Liver (tissue), 9 donors: Measurements from ENCODE around the gene PPP1R12A. TPM values are rescaled to one million over a fixed set of nuclear protein-coding genes. Genes with fewer than 3 reads are reported as not detected.

Source experiments
- DNase-seq: peaks from one replicate; pipeline ENCODE4 v3.0.0-alpha.2; 2017; ENCODE audit warnings: low spot score
- H3K27ac ChIP-seq, 2 donors: one replicate each; pipeline ENCODE4 v1.7.0; 2013; ENCODE audit warnings: inconsistent platforms in 2 of 2, low read length in 2 of 2, control low read depth in 1 of 2, low read depth in 1 of 2, mild to moderate bottlenecking in 1 of 2
- H3K27me3 ChIP-seq, 4 donors: one replicate each; pipeline versions ENCODE4 v1.6.1 to v1.7.0; 2013; ENCODE audit warnings: low read length in 3 of 4, inconsistent platforms in 1 of 4, mild to moderate bottlenecking in 1 of 4, moderate library complexity in 1 of 4; ENCODE audit not compliant: control insufficient read depth in 4 of 4, insufficient read depth in 4 of 4
- H3K36me3 ChIP-seq, 4 donors: one replicate each; pipeline versions ENCODE4 v1.6.1 to v1.7.0; 2013; ENCODE audit warnings: low read length in 3 of 4, mild to moderate bottlenecking in 3 of 4, low read depth in 1 of 4, moderate library complexity in 1 of 4; ENCODE audit not compliant: control insufficient read depth in 4 of 4, insufficient read depth in 3 of 4
- H3K4me1 ChIP-seq, 4 donors: one replicate each; pipeline versions ENCODE4 v1.6.1 to v1.7.0; 2013; ENCODE audit warnings: low read length in 3 of 4, mild to moderate bottlenecking in 3 of 4, moderate library complexity in 1 of 4; ENCODE audit not compliant: control insufficient read depth in 4 of 4, insufficient read depth in 4 of 4
- H3K4me3 ChIP-seq, 3 donors: one replicate each; pipeline versions ENCODE4 v1.6.1 to v1.7.0; 2013; ENCODE audit warnings: low read length in 3 of 3, control low read depth in 1 of 3, low read depth in 1 of 3, mild to moderate bottlenecking in 1 of 3
- H3K9ac ChIP-seq, 2 donors: one replicate each; pipeline ENCODE4 v1.7.0; 2013; ENCODE audit warnings: low read length in 2 of 2, mild to moderate bottlenecking in 2 of 2, moderate library complexity in 2 of 2, control low read depth in 1 of 2, low read depth in 1 of 2
- H3K9me3 ChIP-seq, 4 donors: one replicate each; pipeline versions ENCODE4 v1.6.1 to v1.7.0; 2013; ENCODE audit warnings: low read length in 3 of 4; ENCODE audit not compliant: control insufficient read depth in 4 of 4
- CTCF ChIP-seq: fragments of 150-350 bp; IDR thresholded peaks from 2 replicates; pipeline ENCODE4 v1.5.1; 2017; ENCODE audit warnings: improper control_type of control experiment, low read depth, low read length; ENCODE audit not compliant: missing input control
- EGR1 ChIP-seq, 2 donors: IDR thresholded peaks; 2 replicates each; pipeline ENCODE4 v1.6.1; 2016 to 2018; ENCODE audit warnings: antibody characterized with exemption in 2 of 2, low read depth in 2 of 2
- FOXA1 ChIP-seq: IDR thresholded peaks from 2 replicates; pipeline ENCODE4 v1.6.1; 2016; ENCODE audit warnings: antibody characterized with exemption
- FOXA2 ChIP-seq: IDR thresholded peaks from 2 replicates; pipeline ENCODE4 v1.6.1; 2016; ENCODE audit warnings: antibody characterized with exemption
- HNF4A ChIP-seq, 2 donors: conservative IDR thresholded peaks; 2 replicates each; pipeline ENCODE4 v1.6.1; 2016; ENCODE audit warnings: antibody characterized with exemption in 2 of 2, mild to moderate bottlenecking in 2 of 2
- HNF4G ChIP-seq: IDR thresholded peaks from 2 replicates; pipeline ENCODE4 v1.6.1; 2016; ENCODE audit warnings: antibody characterized with exemption
- NR2F2 ChIP-seq: IDR thresholded peaks from 2 replicates; pipeline ENCODE4 v1.6.1; 2016; ENCODE audit warnings: antibody characterized with exemption
- RAD21 ChIP-seq, 2 donors: IDR thresholded peaks; 2 replicates each; pipeline ENCODE4 v1.6.1; 2016; ENCODE audit warnings: antibody characterized with exemption in 2 of 2, mild to moderate bottlenecking in 2 of 2
- RXRA ChIP-seq, 2 donors: IDR thresholded peaks; 2 replicates each; pipeline ENCODE4 v1.6.1; 2017 to 2018; ENCODE audit warnings: antibody characterized with exemption in 2 of 2, mild to moderate bottlenecking in 1 of 2
- SP1 ChIP-seq: IDR thresholded peaks from 2 replicates; pipeline ENCODE4 v1.6.1; 2018; ENCODE audit warnings: antibody characterized with exemption, mild to moderate bottlenecking
- TAF1 ChIP-seq: conservative IDR thresholded peaks from 2 replicates; pipeline ENCODE4 v1.6.1; 2016; ENCODE audit warnings: antibody characterized with exemption, mild to moderate bottlenecking
- YY1 ChIP-seq: IDR thresholded peaks from 2 replicates; pipeline ENCODE4 v1.6.1; 2016; ENCODE audit warnings: antibody characterized with exemption, mild to moderate bottlenecking
- WGBS: extraction: QIAGEN DNeasy Blood & Tissue Kit; methylation state at CpG from one replicate; pipeline ENCODE4 v1.1.7; 2013; 5-methylcytosine and 5-hydroxymethylcytosine counted together
- polyA plus RNA-seq, 2 donors: library from polyadenylated mRNA; stranded (reverse) in 1 of 2; unstranded in 1 of 2; fragments of 200-250 nt in 1 of 2; fragments of >200 nt in 1 of 2; fragmentation: Nextera tagmentation in 1 of 2; extraction: Ambion mirVana in 1 of 2; gene quantifications; one replicate each; pipeline versions ENCODE4 v1.2.1 to v1.2.3, GENCODE V29; 2013 to 2015
- total RNA-seq, 2 donors: library from RNA; depleted of rRNA; stranded (reverse); fragments of >200 nt; gene quantifications; one replicate each; pipeline ENCODE4 v1.2.3, GENCODE V29; 2014
- TF ChIP-seq, protein P1 (sequence below): IDR thresholded peaks from 2 replicates; pipeline ENCODE4 v1.6.1; 2016; ENCODE audit warnings: antibody characterized with exemption, mild to moderate bottlenecking
- TF ChIP-seq, protein P2 (sequence below): IDR thresholded peaks from 2 replicates; pipeline ENCODE4 v1.6.1; 2016; ENCODE audit warnings: antibody characterized with exemption
- TF ChIP-seq, protein P3 (sequence below): IDR thresholded peaks from 2 replicates; pipeline ENCODE4 v1.6.1; 2016; ENCODE audit warnings: antibody characterized with exemption
- TF ChIP-seq, protein P4 (sequence below): IDR thresholded peaks from 2 replicates; pipeline ENCODE4 v1.6.1; 2016; ENCODE audit warnings: antibody characterized with exemption
- donor health status: healthy.
- donor health status: healthy.
- donor health status: healthy.
- donor health status: healthy.
- donor health status: healthy.

PPP1R12A gene
- total and polyA plus RNA-seq, 4 donors: 5.1 to 41.6 (median 27.8) TPM

GRCh38 chr12:79826267-79827128, 108.4 kb downstream of the PPP1R12A start:
- 95% methylated on average over 6 of the region's 6 CpGs for WGBS
- H3K27ac ChIP-seq: no peak overlapping the region
- TF ChIP-seq HNF4A (conservative IDR thresholded peaks at IDR 0.05): no peak
- no peak for TF ChIP-seq FOXA2
- TF ChIP-seq, protein P1, sequence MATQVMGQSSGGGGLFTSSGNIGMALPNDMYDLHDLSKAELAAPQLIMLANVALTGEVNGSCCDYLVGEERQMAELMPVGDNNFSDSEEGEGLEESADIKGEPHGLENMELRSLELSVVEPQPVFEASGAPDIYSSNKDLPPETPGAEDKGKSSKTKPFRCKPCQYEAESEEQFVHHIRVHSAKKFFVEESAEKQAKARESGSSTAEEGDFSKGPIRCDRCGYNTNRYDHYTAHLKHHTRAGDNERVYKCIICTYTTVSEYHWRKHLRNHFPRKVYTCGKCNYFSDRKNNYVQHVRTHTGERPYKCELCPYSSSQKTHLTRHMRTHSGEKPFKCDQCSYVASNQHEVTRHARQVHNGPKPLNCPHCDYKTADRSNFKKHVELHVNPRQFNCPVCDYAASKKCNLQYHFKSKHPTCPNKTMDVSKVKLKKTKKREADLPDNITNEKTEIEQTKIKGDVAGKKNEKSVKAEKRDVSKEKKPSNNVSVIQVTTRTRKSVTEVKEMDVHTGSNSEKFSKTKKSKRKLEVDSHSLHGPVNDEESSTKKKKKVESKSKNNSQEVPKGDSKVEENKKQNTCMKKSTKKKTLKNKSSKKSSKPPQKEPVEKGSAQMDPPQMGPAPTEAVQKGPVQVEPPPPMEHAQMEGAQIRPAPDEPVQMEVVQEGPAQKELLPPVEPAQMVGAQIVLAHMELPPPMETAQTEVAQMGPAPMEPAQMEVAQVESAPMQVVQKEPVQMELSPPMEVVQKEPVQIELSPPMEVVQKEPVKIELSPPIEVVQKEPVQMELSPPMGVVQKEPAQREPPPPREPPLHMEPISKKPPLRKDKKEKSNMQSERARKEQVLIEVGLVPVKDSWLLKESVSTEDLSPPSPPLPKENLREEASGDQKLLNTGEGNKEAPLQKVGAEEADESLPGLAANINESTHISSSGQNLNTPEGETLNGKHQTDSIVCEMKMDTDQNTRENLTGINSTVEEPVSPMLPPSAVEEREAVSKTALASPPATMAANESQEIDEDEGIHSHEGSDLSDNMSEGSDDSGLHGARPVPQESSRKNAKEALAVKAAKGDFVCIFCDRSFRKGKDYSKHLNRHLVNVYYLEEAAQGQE: no peak
- no peak for TF ChIP-seq SP1
- TF ChIP-seq HNF4G: no peak
- TF ChIP-seq, protein P2, sequence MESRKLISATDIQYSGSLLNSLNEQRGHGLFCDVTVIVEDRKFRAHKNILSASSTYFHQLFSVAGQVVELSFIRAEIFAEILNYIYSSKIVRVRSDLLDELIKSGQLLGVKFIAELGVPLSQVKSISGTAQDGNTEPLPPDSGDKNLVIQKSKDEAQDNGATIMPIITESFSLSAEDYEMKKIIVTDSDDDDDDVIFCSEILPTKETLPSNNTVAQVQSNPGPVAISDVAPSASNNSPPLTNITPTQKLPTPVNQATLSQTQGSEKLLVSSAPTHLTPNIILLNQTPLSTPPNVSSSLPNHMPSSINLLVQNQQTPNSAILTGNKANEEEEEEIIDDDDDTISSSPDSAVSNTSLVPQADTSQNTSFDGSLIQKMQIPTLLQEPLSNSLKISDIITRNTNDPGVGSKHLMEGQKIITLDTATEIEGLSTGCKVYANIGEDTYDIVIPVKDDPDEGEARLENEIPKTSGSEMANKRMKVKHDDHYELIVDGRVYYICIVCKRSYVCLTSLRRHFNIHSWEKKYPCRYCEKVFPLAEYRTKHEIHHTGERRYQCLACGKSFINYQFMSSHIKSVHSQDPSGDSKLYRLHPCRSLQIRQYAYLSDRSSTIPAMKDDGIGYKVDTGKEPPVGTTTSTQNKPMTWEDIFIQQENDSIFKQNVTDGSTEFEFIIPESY: no peak
- no peak for TF ChIP-seq RXRA (IDR thresholded peaks at IDR 0.05)
- TF ChIP-seq, protein P3, sequence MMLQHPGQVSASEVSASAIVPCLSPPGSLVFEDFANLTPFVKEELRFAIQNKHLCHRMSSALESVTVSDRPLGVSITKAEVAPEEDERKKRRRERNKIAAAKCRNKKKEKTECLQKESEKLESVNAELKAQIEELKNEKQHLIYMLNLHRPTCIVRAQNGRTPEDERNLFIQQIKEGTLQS: no peak
- no peak for TF ChIP-seq TAF1
- no peak for TF ChIP-seq NR2F2
- no peak for TF ChIP-seq RAD21 (IDR thresholded peaks at IDR 0.05)
- H3K36me3 ChIP-seq: peaks cover 0 to 4% (median 0%) of the 10 kb centered on the region in 4 donors
- DNase-seq: no peak
- H3K9ac ChIP-seq: no peak overlapping the region
- H3K4me1 ChIP-seq: no peaks in the 10 kb centered on the region
- H3K27me3 ChIP-seq: no peaks in the 10 kb centered on the region
- H3K9me3 ChIP-seq: no peaks in the 10 kb centered on the region
- H3K4me3 ChIP-seq: no peak overlapping the region

- Histone ChIP-seq H3K9ac (no peak overlapping the region), H3K9me3 (no peaks in the 10 kb centered on the region), H3K27me3 (no peaks in the 10 kb centered on the region), H3K4me3 (no peak overlapping the region), H3K36me3 (peaks cover 0 to 18% (median 11%) of the 10 kb centered on the region in 4 donors), H3K27ac (no peak overlapping the region), H3K4me1 (no peaks in the 10 kb centered on the region)
- no peak for DNase-seq
- TF ChIP-seq FOXA2 (no peak), HNF4A (conservative IDR thresholded peaks at IDR 0.05) (no peak), YY1 (no peak), RAD21 (IDR thresholded peaks at IDR 0.05) (no peak), TAF1 (no peak), FOXA1 (no peak), SP1 (no peak), NR2F2 (no peak), CTCF (no peak), EGR1 (IDR thresholded peaks at IDR 0.05; ENCODE audit: low read depth in 2 of 2) (no peak)
- TF ChIP-seq, protein P2: no peak
- TF ChIP-seq, protein P3: no peak
- TF ChIP-seq, protein P1: no peak
- TF ChIP-seq, protein P4, sequence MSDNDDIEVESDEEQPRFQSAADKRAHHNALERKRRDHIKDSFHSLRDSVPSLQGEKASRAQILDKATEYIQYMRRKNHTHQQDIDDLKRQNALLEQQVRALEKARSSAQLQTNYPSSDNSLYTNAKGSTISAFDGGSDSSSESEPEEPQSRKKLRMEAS: no peak
Measured at GRCh38 chr12:79822475-79822874, 112.4 kb downstream of the PPP1R12A start.
